Kidney (tissue), 14 donors: ENCODE measurements around the gene ARHGAP28. TPM values are rescaled to one million over a fixed set of nuclear protein-coding genes. Genes with fewer than 3 reads are reported as not detected.

Experiments used
- DNase-seq, 5 donors: peaks; one replicate each; pipeline ENCODE4 v3.0.0-alpha.2; 2013 to 2020
- FAIRE-seq: peaks from 2 replicates; lab custom pipeline; 2012; peaks lifted over from hg19 to GRCh38; lab: Jason Lieb, UNC
- H3K27ac ChIP-seq, 2 donors: one replicate each; pipeline ENCODE4 v1.7.0; 2013; ENCODE audit warnings: low read depth in 2 of 2, low read length in 2 of 2, inconsistent platforms in 1 of 2
- H3K27me3 ChIP-seq: one replicate; pipeline ENCODE4 v1.7.1; 2013; ENCODE audit warnings: low read length, inconsistent platforms; ENCODE audit not compliant: control insufficient read depth, insufficient read depth
- H3K36me3 ChIP-seq, 3 donors: one replicate each; pipeline versions ENCODE4 v1.7.0 to v1.7.1; 2013; ENCODE audit warnings: low read length in 3 of 3, control low read depth in 1 of 3, inconsistent platforms in 1 of 3; ENCODE audit not compliant: insufficient read depth in 3 of 3, control insufficient read depth in 2 of 3
- H3K4me1 ChIP-seq, 3 donors: one replicate each; pipeline versions ENCODE4 v1.7.0 to v1.7.1; 2013; ENCODE audit warnings: low read length in 3 of 3, inconsistent platforms in 1 of 3, low read depth in 1 of 3; ENCODE audit not compliant: control insufficient read depth in 2 of 3, insufficient read depth in 2 of 3
- H3K4me3 ChIP-seq, 3 donors: one replicate each; pipeline versions ENCODE4 v1.7.0 to v1.8.1; 2013; ENCODE audit warnings: low read length in 3 of 3, control low read depth in 1 of 3, inconsistent platforms in 1 of 3
- H3K9ac ChIP-seq, 3 donors: one replicate each; pipeline versions ENCODE4 v1.7.0 to v1.7.1; 2013; ENCODE audit warnings: low read length in 3 of 3, control low read depth in 1 of 3, inconsistent platforms in 1 of 3
- H3K9me3 ChIP-seq, 3 donors: one replicate each; pipeline versions ENCODE4 v1.7.0 to v1.7.1; 2013; ENCODE audit warnings: low read length in 3 of 3, control low read depth in 1 of 3, inconsistent platforms in 1 of 3; ENCODE audit not compliant: control insufficient read depth in 2 of 3, insufficient read depth in 1 of 3
- CTCF ChIP-seq: IDR thresholded peaks from 3 replicates; pipeline ENCODE4 v1.5.1; 2012; ENCODE audit warnings: mild to moderate bottlenecking, moderate library complexity, borderline replicate concordance; ENCODE audit not compliant: insufficient read depth; ENCODE audit errors: extremely low read depth
- intact Hi-C: fragments of 100-400 bp; cut with DNase I; formaldehyde crosslinking; loops from one replicate; pipeline ENCODE4 v1.11.1; 2022
- polyA plus RNA-seq: library from polyadenylated mRNA; stranded (reverse); fragments of 350-450 nt; fragmentation: Illumina TruSeq; extraction: RNeasy Lipid Tissue Mini Kit (QIAGEN cat#74804); gene quantifications from one replicate; pipeline ENCODE4 v1.2.3, GENCODE V29; 2014; ENCODE audit warnings: low read depth, low replicate concordance; ENCODE audit not compliant: insufficient read depth
- total RNA-seq: library from RNA; stranded (reverse); fragmentation: NEBNext Ultra II Directional; extraction: Animal tissue kit (Norgen Biotek cat#: 25700); gene quantifications from one replicate; pipeline ENCODE4 v1.2.1, GENCODE V29; 2021
- donor health status: control.
- donor health status: control.
- donor health status: control.
- donor health status: control.
- donor health status: control.
- donor health status: DM: yes; HTN: yes; CAD: no.
- donor health status: Normal renal cell carcinoma (clear cell type).

Gene ARHGAP28
- total and polyA plus RNA-seq, 2 donors from 2014 or later: 4.6 TPM

DNA sequence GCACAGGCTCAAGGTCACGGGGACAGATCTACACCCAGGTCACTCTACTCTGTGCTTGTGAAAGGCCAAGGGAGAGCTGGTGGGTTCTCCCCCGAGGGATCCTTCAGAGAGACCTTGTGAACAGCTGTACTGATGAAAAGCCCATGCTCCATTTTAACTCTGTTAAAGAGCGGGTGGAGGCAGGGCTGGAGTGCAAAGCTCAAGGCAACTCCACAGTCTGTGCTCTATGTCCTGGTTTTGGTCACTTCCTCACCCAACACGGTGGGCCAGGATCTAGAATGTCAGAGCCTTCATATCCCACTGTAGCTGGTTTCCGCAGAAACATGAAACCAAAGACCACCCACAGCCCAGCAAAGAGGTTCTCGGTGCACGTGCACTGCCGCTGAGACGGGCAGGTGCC is 210.9 kb downstream of the ARHGAP28 start:
- Histone ChIP-seq H3K4me3 (no peak overlapping the region), H3K9me3 (no peaks in the 10 kb centered on the region), H3K9ac (no peak overlapping the region), H3K27me3 (no peaks in the 10 kb centered on the region), H3K27ac (no peak overlapping the region), H3K36me3 (no peaks in the 10 kb centered on the region), H3K4me1 (no peaks in the 10 kb centered on the region)
- intact Hi-C loops: no loop called here
- no peak for TF ChIP-seq CTCF
- FAIRE-seq (no peak), DNase-seq (peak in 3 of 5 donors; percentile 42 to 50 (median 45))

DNA sequence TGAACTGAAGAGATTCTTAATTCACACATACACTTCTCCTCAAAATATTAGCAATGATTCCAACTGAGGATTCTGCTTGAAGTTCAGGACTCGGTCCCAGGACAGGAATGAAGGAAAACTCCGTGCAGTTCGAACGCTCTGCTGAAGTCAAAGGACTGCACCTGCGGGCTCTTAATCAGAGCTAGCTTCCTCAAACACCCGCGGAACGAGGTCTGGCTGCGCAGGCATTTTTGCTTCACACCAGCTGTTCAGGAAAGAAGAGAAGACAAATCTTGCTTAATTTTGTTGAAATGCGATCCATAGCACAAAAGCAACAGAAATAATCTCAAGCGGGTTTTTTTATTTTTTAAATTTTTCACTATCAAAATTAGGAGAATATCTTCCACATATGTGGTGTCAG is 212.5 kb downstream of the ARHGAP28 start:
- Histone ChIP-seq H3K4me3 (no peak overlapping the region), H3K9me3 (no peaks in the 10 kb centered on the region), H3K9ac (no peak overlapping the region), H3K36me3 (no peaks in the 10 kb centered on the region), H3K4me1 (no peaks in the 10 kb centered on the region), H3K27ac (no peak overlapping the region), H3K27me3 (no peaks in the 10 kb centered on the region)
- intact Hi-C loops: no loop called here
- TF ChIP-seq CTCF: no peak
- no peak for DNase-seq
- FAIRE-seq: no peak

- intact Hi-C loops: no loop called here
- FAIRE-seq (no peak), DNase-seq (no peak)
- H3K27ac ChIP-seq: no peak overlapping the region
- H3K9me3 ChIP-seq: no peaks in the 10 kb centered on the region
- TF ChIP-seq CTCF: no peak
- H3K27me3 ChIP-seq: no peaks in the 10 kb centered on the region
- H3K4me3 ChIP-seq: no peak overlapping the region
- H3K9ac ChIP-seq: no peak overlapping the region
- H3K36me3 ChIP-seq: no peaks in the 10 kb centered on the region
- H3K4me1 ChIP-seq: no peaks in the 10 kb centered on the region
Observed at GRCh38 chr18:6942742-6943141, 213.2 kb downstream of the ARHGAP28 start.

GRCh38 chr18:6943143-6943542 is 213.6 kb downstream of the ARHGAP28 start:
- H3K4me1 ChIP-seq: no peaks in the 10 kb centered on the region
- no peak overlapping the region for H3K9ac ChIP-seq
- H3K4me3 ChIP-seq: no peak overlapping the region
- H3K9me3 ChIP-seq: no peaks in the 10 kb centered on the region
- H3K36me3 ChIP-seq: no peaks in the 10 kb centered on the region
- no peak for DNase-seq
- no peak for FAIRE-seq
- intact Hi-C loops: no loop called here
- no peak for TF ChIP-seq CTCF
- no peak overlapping the region for H3K27ac ChIP-seq
- no peaks in the 10 kb centered on the region for H3K27me3 ChIP-seq
